Spinal cord (tissue), 10 donors: ENCODE measurements around the gene CD34. TPM values are rescaled to one million over a fixed set of nuclear protein-coding genes. Genes with fewer than 3 reads are reported as not detected.

Source experiments
- DNase-seq, 6 donors: peaks; one replicate each; pipeline versions ENCODE4 v3.0.0 to v3.0.0-alpha.2; 2013 to 2015; ENCODE audit warnings: low spot score in 6 of 6, low read depth in 4 of 6
- H3K27ac ChIP-seq: one replicate; pipeline ENCODE4 v1.5.1; 2013; ENCODE audit warnings: low read depth, low read length, control low read depth
- H3K27me3 ChIP-seq: one replicate; pipeline ENCODE4 v1.6.1; 2013; ENCODE audit warnings: low read length; ENCODE audit not compliant: control insufficient read depth, insufficient read depth
- H3K36me3 ChIP-seq: one replicate; pipeline ENCODE4 v1.6.1; 2013; ENCODE audit warnings: low read length; ENCODE audit not compliant: control insufficient read depth, insufficient read depth
- H3K4me1 ChIP-seq: one replicate; pipeline ENCODE4 v1.6.1; 2013; ENCODE audit warnings: low read length; ENCODE audit not compliant: control insufficient read depth, insufficient read depth
- H3K4me3 ChIP-seq: one replicate; pipeline ENCODE4 v1.5.1; 2013; ENCODE audit warnings: low read depth, low read length, control low read depth
- H3K9me3 ChIP-seq: one replicate; pipeline ENCODE4 v1.6.1; 2013; ENCODE audit warnings: low read length; ENCODE audit not compliant: control insufficient read depth, insufficient read depth
- WGBS: methylation state at CpG from one replicate; pipeline ENCODE4 v1.1.5; 2013; ENCODE audit warnings: missing lambda C conversion rate; ENCODE audit not compliant: insufficient coverage; 5-methylcytosine and 5-hydroxymethylcytosine counted together
- polyA plus RNA-seq, 2 donors: library from polyadenylated mRNA; unstranded; fragments of 120-200 nt; gene quantifications; one replicate each; pipeline ENCODE4 v1.2.1, GENCODE V29; 2013; ENCODE audit not compliant: insufficient read length in 2 of 2
- total RNA-seq, 2 donors: library from RNA; depleted of rRNA in 1 of 2; stranded (reverse); fragments of 120-200 nt in 1 of 2; fragments of >200 nt in 1 of 2; gene quantifications; one replicate each; pipeline versions ENCODE4 v1.2.3 to v1.2.4, GENCODE V29; 2013 to 2014
- donor health status: healthy.

CD34 gene
- total and polyA plus RNA-seq, 4 donors, result 10.5 to 33.1 (median 20.7) TPM

DNA sequence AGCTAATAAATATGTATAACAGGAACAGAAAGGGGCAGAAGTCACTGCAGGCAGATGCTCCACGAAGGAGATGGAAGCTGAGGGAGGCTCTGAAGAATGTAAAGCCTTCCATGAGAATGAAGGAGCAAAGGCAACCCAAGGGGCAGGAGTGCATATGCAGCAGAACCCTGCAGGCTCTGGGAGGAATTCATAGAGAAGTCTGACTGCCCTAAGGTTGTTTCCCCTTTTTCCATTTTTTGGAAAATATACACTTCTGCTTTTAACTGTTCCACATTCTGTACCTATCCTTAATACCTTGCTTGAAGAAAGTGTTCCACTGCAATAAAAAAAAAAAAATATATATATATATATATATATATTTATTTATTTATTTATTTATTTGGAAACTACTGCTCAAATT, 69.6 kb downstream of the CD34 start:
- Histone ChIP-seq H3K36me3 (no peaks in the 10 kb centered on the region), H3K4me3 (no peak overlapping the region), H3K4me1 (peaks cover 15% of the 10 kb centered on the region), H3K27ac (no peak overlapping the region), H3K9me3 (no peaks in the 10 kb centered on the region), H3K27me3 (no peaks in the 10 kb centered on the region)
- DNase-seq, result no peak
- WGBS, result 62% methylated on average over 1 of the region's 1 CpG

DNA sequence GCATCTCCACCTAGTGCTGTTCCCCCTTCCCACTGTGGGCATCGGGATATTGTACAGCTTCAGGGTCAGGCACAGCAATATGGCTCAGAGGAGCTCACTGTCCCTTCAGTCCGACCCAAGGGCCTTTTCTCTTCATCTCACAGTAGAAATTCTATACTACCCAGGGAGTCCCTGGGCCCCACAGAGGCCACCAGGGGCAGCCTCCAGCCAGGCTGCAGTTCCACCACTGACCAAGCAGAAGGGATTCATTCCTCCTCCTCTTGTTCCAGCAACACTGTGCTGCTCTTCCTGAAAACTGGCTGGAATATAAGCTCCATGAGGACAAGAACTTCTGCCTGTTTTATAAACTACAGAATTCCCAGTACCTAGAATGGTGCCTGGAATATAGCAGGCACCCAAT, 70.5 kb downstream of the CD34 start:
- Histone ChIP-seq H3K4me1 (peaks cover 14% of the 10 kb centered on the region), H3K9me3 (no peaks in the 10 kb centered on the region), H3K27me3 (no peaks in the 10 kb centered on the region), H3K27ac (no peak overlapping the region), H3K36me3 (no peaks in the 10 kb centered on the region), H3K4me3 (no peak overlapping the region)
- 83% methylated on average over 2 of the region's 2 CpGs for WGBS
- no peak for DNase-seq

DNA sequence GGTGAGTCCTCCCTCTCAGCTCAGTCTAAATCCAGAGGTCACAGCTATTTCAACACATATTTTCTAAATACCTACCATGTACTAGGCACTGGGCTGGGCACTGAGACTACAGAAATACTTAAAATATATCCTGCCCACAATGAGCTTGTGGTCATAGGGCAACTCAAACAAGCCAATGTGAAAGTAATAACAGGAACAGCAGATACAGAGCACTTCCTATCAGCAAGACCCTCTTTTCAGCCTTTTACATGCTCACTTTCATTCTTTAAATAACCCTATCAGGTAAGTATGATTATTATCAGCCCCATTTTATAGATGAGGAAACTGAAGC, 71.9 kb downstream of the CD34 start:
- Histone ChIP-seq H3K27ac (no peak overlapping the region), H3K36me3 (no peaks in the 10 kb centered on the region), H3K27me3 (no peaks in the 10 kb centered on the region), H3K4me1 (peaks cover 8% of the 10 kb centered on the region), H3K4me3 (no peak overlapping the region), H3K9me3 (no peaks in the 10 kb centered on the region)
- no peak for DNase-seq

DNA sequence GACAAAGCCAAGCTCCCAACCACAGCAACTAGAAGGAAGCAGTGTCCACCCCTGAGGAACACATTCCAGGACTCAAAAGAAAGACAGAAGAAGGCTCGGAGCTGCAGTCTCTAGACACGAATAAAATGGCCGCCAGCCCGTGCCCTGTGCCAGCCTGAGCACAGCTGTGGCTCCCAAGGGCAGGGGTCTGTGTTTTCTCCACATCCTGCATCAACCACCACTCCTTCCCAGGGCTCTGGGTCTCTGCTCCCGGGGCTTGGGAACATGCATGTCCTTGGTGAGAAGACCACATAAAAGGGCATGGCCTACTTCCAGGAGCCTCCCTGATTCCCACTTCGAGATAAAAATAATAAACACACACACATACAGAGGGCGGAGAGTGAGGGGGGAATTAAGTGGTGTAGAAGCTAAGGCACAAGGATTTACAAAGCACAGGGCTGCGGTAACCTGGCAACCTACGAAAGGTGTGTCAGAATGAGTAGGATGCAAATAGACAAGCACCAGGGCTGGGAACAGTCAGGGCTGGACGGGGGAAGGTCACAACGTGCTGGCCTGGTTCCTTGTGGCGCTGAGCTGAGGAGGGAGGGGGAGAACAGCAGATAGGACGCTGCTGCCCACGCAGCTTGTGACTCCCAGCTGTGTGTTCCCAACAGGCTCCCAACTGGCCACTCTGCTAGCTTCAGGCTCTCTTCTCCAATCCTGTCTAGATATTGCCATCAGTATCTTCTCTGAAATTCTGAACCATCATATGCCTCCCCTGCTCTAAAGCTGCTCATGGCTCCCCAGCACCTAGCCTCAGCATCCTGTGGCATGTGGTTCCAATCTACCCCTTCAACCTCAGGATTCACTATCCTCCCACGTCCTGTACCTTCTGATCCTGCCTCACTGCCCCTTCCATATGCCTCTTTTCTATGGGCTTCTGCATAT, 72.5 kb downstream of the CD34 start:
- WGBS, result 60% methylated on average over 12 of the region's 15 CpGs
- H3K4me1 ChIP-seq, result peaks cover 8% of the 10 kb centered on the region
- H3K36me3 ChIP-seq, result no peaks in the 10 kb centered on the region
- H3K27ac ChIP-seq, result no peak overlapping the region
- DNase-seq, result no peak
- H3K9me3 ChIP-seq, result no peaks in the 10 kb centered on the region
- H3K4me3 ChIP-seq, result no peak overlapping the region
- H3K27me3 ChIP-seq, result no peaks in the 10 kb centered on the region

DNA sequence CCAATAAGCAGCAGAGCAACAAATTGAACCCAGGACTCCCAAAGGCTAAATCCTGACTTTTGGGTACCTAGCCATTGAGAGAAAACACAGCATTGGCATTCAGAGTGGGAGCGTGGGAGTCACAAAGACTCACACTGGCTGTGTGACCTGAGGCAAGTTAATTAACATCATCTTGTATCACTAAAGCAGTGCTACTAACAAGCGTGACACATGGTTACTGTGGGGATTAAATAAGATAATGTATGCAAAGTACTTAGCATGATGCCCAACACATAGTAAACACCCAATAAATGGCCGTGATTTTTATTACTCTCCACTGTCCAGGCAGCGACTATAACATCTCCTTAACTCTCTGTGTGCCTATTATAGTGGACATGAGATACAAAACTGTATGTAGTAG, 73.3 kb downstream of the CD34 start:
- peak in 1 of 6 donors; percentile 33 for DNase-seq
- Histone ChIP-seq H3K36me3 (no peaks in the 10 kb centered on the region), H3K4me1 (peaks cover 8% of the 10 kb centered on the region), H3K27me3 (no peaks in the 10 kb centered on the region), H3K27ac (no peak overlapping the region), H3K9me3 (no peaks in the 10 kb centered on the region), H3K4me3 (no peak overlapping the region)
- WGBS, result no CpG with 5 or more reads among the region's 4 CpGs

DNA sequence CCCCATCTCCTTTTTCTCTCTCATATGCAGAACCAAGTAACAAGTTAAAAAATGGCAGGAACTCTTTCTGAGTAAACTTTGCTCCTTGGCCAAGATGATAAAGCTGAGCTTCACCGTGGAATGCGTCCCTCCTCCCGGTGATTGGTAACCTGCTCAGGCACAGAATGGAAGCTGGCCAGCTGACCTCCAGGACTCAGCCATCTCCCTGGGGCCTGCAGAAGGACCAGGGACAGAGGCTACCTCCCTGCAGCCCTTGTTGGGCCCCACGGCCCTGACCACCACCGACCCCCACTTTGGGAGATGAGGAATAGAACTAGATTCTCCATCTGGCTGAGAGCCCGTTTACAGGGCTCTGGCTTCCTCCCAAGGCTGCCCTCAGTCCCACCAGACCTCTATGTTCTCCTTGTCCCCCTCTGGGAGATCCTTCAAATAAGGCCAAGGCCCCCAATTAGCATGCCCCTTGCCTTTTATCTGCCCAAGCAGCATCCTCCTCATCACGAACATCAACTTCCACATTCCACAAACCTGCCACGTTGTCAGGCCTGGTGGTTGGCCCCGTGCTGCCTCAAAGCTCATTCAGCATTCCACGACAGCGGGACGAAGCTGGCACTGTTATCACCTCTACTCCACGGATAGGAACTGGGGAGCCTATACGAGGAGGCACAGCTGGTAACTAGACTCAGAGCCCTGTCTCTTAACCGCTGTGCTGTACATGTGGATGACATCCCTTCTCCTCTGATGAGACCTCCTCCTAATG, 74.2 kb downstream of the CD34 start:
- Histone ChIP-seq H3K4me1 (peaks cover 9% of the 10 kb centered on the region), H3K9me3 (no peaks in the 10 kb centered on the region), H3K36me3 (no peaks in the 10 kb centered on the region), H3K4me3 (no peak overlapping the region), H3K27me3 (no peaks in the 10 kb centered on the region), H3K27ac (no peak overlapping the region)
- 68% methylated on average over 11 of the region's 15 CpGs for whole genome bisulfite sequencing
- no peak for DNase-seq

DNA sequence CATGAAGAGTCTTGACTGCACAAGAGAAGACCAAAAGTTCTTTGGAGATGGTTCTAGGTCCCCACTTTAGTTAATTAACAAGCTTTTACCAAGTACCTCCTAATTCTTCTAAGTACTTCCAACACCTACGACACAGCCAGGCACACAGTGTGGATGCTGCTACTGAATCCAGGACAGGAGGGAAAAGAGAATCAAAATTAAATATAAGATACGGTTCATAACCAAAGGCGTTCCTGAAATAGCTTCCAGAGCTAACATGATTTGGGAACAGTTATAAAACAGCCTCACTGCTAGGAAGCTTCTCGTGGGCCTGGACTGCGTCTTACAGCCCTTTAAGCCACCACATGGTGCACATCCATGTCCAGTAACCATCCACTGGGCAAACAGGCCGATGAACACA, 75.0 kb downstream of the CD34 start:
- DNase-seq, result no peak
- no peaks in the 10 kb centered on the region for H3K9me3 ChIP-seq
- no peaks in the 10 kb centered on the region for H3K27me3 ChIP-seq
- no peak overlapping the region for H3K27ac ChIP-seq
- H3K4me1 ChIP-seq, result peaks cover 11% of the 10 kb centered on the region
- WGBS, result 98% methylated on average over 5 of the region's 6 CpGs
- H3K36me3 ChIP-seq, result no peaks in the 10 kb centered on the region
- no peak overlapping the region for H3K4me3 ChIP-seq

DNA sequence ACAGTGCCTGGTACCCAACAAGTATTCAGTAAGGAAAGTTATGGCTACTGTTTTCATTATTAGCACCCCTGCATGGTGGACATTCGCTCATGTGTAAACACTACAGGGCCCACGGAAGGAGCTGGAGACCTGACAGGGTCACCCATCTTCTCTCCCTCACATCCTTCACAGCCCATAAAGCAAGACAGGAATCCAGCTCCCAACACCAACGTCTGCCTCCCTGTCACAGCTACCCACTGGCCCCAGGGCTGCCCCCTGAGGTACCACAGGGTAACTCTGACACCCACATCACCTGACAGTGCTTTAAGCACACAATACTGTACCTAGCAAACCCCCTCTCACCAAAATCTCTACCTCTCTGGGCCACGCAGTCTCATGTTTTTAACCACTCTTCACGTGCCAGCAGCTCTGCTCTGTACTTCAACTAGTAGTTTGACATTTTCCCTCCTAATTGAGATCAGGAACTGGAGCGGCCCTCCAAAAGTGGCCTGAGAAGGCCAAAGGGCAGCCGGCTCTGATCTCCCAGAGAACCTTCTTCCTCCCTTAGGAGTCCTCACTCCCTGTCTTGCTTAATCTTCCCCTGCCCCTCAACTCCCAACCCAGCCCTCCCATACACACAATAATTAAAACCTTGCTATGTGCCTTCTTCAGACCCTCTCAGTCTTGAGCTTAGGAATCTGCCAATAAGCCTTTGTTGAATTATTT, 76.8 kb downstream of the CD34 start:
- no peak overlapping the region for H3K4me3 ChIP-seq
- WGBS, result 94% methylated on average over 7 of the region's 7 CpGs
- no peak overlapping the region for H3K27ac ChIP-seq
- peaks cover 16% of the 10 kb centered on the region for H3K4me1 ChIP-seq
- no peak for DNase-seq
- H3K9me3 ChIP-seq, result no peaks in the 10 kb centered on the region
- no peaks in the 10 kb centered on the region for H3K27me3 ChIP-seq
- no peaks in the 10 kb centered on the region for H3K36me3 ChIP-seq

DNA sequence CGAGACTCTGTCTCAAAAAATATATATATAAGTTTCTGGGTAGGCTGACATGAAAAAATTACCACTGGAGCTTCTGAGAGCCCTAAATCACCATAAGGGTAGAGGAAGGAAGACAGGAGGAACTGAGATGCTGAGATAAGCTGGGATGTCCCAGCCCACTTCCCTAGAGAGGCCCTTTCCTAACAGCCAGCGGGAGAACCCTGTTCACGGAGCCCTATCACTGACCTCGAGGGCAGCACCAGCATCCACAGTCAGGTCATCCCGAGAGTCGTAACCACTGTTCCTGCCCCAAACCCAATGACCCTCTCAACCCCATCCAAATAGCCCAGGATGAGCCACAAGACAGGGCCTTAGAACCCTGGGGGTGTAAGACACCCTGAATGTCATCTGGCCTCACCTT, 77.5 kb downstream of the CD34 start:
- no peaks in the 10 kb centered on the region for H3K36me3 ChIP-seq
- H3K27me3 ChIP-seq, result no peaks in the 10 kb centered on the region
- no peak overlapping the region for H3K27ac ChIP-seq
- H3K9me3 ChIP-seq, result no peaks in the 10 kb centered on the region
- no peak overlapping the region for H3K4me3 ChIP-seq
- H3K4me1 ChIP-seq, result peaks cover 12% of the 10 kb centered on the region
- no peak for DNase-seq
- 98% methylated on average over 5 of the region's 6 CpGs for WGBS
